NCI-H2196 treated with DMSO at 0.1 percent for 48 hours (cell line): ENCODE measurements around the gene SLC16A6.
"Not testable (repeated sequence)": the region's sequence is repeated elsewhere in the genome, so short reads cannot be mapped to it uniquely, and the experiment has no call there.

Experiments used
- DNase-seq: peaks from one replicate; lab custom pipeline; 2025; ENCODE audit not compliant: unreplicated experiment; lab: John Stamatoyannopoulos, UW

The SLC16A6 gene

GRCh38 chr17:68310152-68310551 lies 19.2 kb upstream of the SLC16A6 start:
- DNase-seq = no peak

- not testable (repeated sequence) for DNase-seq
Measured at GRCh38 chr17:68309066-68309670, 18.2 kb upstream of the SLC16A6 start.

DNA sequence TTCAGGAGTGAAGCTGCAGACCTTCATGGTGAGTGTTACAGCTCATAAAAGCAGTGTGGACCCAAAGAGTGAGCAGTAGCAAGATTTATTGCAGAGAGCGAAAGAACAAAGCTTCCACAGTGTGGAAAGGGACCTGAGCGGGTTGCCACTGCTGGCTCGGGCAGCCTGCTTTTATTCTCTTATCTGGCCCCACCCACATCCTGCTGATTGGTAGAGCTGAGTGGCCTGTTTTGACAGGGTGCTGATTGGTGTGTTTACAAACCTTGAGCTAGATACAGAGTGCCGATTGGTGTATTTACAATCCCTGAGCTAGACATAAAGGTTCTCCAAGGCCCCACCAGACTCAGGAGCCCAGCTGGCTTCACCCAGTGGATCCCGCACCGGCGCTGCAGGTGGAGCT lies 17.6 kb upstream of the SLC16A6 start:
- DNase-seq = not testable (repeated sequence)

GRCh38 chr17:68307443-68307842 lies 16.5 kb upstream of the SLC16A6 start:
- DNase-seq = no peak

GRCh38 chr17:68306819-68307218 lies 15.9 kb upstream of the SLC16A6 start:
- no peak for DNase-seq

DNA sequence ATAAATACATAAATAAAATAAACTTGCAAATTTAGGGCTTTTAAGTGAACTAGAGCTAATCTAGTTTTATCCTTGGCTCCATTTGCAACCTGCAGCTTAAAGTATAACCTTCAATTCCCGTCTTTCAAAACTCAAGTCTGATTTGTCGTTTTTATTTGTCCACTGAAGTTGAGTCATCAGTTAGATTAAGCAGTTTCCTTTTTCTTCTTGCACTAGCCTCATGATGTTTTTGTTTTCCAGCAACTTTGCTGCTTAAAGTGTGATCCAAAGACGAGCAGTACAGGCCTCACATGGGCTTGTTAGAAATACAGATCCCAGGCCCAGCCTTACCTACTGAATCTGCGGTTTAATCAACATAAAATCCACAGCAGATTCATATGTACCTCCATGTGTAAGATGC lies 14.2 kb upstream of the SLC16A6 start:
- no peak for DNase-seq

- DNase-seq = no peak
Measured at GRCh38 chr17:68304706-68305105, 13.8 kb upstream of the SLC16A6 start.

DNA sequence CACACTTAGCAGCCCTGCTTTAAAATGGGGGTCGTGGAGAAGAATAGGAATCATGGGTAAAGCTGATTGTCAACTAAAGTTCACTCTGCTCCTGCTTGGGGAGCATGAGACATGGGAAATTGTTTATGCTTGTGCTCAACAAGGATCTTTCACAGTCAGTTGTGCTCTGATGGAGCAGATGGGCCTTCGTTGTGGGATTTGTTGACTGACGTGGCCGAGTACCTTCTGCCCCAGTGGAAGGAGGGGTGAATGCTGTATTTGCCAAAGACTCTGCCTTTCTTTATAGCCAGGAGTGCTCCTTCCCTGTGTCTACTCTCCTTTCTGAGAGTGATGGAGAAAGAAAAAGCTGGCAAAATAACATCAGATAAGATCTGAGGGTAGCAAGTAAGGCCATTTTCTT lies 11.7 kb upstream of the SLC16A6 start:
- DNase-seq = no peak

GRCh38 chr17:68302066-68302564 lies 11.2 kb upstream of the SLC16A6 start:
- peak; percentile 25 for DNase-seq

- peak; percentile 81 for DNase-seq
Measured at GRCh38 chr17:68301438-68301959, 10.6 kb upstream of the SLC16A6 start.

DNA sequence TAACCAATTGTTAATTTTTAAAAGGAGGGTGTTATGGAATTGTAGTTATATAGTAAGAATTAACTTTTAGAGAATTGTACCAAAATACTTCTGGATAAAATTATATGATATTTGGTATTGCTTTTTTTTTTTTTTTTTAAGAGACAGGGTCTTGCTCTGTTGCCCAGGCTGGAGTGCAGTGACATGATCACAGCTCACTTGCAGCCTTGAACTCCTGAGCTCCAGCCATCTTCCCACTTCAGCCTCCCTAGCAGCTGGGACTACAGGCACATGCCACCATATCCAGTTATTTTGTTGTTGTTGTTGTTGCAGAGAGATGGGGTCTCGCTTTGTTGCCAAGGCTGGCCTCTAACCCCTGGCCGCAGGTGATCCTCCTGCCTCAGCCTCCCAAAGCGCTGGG lies 8.9 kb upstream of the SLC16A6 start:
- no peak for DNase-seq

- no peak for DNase-seq
Measured at GRCh38 chr17:68298601-68299000, 7.7 kb upstream of the SLC16A6 start.

- DNase-seq = no peak
Measured at GRCh38 chr17:68297195-68297594, 6.3 kb upstream of the SLC16A6 start.

GRCh38 chr17:68296217-68297191 lies 5.6 kb upstream of the SLC16A6 start:
- no peak for DNase-seq

DNA sequence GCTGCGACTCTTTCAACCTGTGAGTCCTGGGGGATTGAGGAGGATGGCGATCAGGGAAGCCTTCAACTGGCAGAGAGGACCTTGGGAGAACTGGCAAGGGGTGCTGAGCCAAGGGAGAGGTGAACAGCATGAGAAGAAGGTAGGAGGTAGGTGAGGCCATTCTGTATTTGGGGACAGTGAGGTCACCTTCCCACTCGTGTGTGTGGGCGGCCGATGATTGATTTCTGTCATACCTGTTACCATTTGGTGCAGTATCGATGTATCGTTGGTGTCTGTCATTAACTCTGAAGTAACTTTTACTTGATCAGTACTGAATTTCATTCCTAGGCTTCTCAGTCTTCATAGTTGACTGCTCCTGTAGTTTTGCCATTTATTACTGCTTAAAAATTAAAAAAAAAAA lies 4.2 kb upstream of the SLC16A6 start:
- no peak for DNase-seq

DNA sequence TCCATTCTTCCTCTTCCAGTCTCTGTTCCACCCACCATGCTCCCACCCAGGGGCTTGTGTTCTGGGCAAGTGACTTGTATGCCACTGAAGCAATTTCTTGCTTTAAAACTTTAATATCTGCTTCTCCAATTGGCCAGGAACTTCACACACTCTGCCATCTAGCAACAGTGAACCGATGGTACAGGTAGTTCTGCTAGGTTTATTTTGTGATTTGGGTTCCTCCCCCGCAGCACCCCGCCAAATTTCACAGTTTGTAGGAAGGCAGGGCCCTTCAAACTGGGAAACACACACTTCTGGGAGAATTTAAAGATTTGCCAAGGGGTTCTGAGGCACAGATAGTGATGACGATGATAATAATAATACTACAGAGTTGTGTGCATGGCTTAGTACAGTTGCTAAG lies 3.7 kb upstream of the SLC16A6 start:
- DNase-seq = no peak

DNA sequence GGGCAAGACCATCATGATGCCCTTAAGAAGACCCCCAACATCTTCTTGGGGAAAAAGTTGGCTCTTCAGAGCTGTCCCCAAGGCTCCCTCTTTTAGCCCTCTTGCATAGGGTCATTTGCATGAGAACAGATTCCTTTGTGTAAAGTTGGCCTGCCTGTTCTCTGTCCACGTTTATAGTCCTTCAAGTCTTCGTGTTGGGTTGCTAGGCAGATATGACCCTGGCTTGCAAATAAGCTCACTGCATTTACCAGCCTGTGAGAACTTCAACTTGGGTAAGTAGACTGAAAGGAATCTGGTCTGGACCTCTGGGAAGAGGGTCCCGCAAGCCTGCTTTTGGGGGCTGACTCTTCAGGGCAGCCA lies 3.2 kb upstream of the SLC16A6 start:
- no peak for DNase-seq

DNA sequence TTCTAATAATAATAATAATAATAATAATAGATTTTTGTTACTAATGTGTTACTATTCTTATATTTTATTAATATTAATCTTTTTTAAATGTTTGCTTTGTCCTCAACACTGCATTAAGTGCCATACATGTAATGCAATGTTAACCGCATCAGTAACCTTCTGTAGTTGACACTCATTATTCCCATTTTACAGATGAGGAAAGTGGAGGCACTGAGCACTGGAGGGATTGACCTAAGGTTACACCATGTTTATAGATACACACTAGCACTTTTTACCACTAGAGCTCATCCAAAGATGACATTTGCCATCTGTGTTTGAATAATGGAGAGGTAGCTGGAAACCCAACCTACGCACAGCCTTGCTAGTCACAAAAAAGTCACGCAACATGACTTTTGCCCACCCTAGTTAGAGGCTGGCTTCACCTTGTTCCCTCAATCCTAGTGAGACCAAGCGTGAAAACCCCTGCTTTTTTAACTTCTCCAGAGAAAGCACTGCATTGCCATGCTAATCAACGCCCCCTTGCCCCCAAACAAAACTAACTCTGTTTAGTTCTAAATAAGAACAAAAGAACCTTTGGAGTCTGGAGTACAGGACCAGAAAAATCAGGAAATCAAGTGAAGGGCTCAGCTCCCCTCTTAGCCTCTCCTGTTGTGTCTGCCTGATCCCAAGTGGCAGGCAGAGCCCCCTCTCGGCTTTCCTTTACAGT lies 2.7 kb upstream of the SLC16A6 start:
- DNase-seq = no peak

GRCh38 chr17:68292689-68293040 lies 1.7 kb upstream of the SLC16A6 start:
- DNase-seq = no peak

GRCh38 chr17:68291836-68292688 lies 1.1 kb upstream of the SLC16A6 start:
- DNase-seq = peak; percentile 58
